ENCODE measurements around the gene THRB.

Gene THRB

GRCh38 chr3:24382647-24383046 is 112.0 kb downstream of the THRB start:
- DNase-seq = no peak

- no peak for DNase-seq
Measured at GRCh38 chr3:24379936-24380335, 114.7 kb downstream of the THRB start.

GRCh38 chr3:24378313-24378712 is 116.3 kb downstream of the THRB start:
- DNase-seq = no peak

GRCh38 chr3:24377218-24377993 is 117.2 kb downstream of the THRB start:
- no peak for DNase-seq

DNA sequence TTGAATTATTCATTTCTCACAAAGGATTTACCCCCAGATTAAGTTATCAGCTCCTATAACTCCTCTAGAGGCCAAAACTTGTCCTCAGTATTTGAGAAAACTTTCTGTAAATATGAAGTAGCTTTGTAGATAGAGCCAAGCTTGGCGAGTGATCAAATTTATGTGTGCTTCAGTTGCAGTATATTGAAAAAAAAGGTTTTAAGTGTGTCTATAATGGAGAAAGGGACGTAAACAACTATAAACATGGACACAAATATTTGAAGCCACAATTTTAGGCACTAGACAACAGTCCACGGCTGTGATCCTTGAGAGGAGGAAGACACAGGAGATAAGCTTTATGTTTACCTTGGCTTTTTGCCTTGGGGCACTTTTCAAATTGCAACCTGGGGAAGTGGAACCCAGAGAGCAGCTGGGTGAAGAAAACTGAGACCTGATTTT is 118.7 kb downstream of the THRB start:
- DNase-seq = no peak

DNA sequence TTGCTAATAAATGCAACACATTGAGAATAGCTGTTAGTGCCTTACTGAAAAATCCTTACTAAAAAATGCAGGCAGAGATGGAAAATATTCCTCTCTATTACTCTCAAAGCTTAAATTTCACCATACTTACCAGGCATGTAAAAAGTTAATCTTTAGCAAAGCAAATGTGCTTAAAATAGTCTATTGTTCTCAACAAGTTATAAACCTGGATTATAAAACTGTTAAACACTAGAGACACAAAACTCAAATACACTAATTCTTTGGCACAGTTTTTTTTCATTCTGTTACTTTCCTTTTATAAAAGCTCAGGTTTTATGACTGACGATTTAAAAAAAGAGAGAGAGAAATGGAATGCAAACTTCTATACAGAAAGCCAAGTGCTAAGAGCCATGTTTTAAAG is 119.8 kb downstream of the THRB start:
- DNase-seq = no peak

DNA sequence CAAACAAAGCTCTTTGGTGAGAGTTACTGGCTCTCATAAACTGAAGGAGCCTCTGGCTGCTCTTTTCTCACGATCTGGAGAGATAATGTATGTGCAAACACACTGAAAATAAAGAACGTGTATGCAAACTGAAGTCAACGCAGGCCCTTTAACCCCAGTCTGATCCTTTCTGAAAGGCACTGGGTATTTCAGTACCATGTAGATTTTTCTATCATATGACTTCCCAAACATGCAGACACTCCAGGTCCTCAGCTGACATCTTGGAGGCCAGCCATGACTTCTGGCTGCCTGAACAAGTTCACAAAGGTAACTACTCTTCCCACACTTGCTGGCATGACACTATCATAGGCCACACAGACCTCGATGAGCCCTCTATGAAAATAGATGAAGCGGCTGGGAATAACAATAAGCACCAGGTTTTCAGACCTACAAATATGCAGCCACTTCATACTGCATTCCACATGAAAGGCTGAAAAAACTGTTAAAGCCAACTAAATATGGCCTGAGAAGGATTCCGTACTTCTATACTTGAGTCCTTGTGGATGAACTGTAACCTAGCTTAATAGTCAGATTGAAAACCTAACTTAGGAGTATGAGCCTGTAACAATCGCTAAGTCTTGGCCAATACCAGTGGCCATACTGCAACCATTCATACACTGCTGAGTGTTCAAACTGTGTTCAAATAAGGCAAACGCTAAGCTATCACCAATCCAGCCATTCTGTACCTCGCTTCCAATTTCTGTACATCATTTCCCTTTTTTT is 121.3 kb downstream of the THRB start:
- DNase-seq = no peak

DNA sequence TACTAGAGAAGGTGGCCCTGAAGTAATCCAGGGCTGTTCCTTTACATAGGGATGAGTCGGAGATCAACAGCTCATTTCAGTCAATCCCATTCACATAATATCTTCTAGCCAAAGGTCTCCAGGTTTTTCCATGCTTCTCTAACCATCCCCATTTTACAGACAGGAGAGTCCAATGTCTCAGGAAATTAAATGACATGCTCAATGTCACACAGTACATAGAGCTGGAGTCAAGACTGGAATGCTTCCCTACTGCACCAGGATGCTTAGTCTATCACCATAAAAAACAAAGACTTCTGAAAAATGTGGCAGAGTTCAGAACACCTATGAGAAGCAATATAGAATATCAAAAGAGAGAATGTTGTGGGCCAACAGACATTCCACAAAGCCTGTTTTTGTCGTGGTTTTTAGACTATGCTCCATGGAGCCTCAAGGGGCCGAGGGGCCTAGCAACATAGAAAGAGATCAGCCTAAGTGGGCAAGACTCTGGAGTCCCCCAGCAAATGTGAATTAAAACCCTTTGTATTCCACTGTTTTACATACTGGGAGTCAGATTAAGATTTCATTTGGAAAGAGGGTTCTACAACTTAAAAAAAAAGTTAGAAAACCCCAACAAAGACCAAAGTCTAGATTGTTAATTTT is 122.0 kb downstream of the THRB start:
- no peak for DNase-seq

- no peak for DNase-seq
Measured at GRCh38 chr3:24370352-24371090, 124.1 kb downstream of the THRB start.

DNA sequence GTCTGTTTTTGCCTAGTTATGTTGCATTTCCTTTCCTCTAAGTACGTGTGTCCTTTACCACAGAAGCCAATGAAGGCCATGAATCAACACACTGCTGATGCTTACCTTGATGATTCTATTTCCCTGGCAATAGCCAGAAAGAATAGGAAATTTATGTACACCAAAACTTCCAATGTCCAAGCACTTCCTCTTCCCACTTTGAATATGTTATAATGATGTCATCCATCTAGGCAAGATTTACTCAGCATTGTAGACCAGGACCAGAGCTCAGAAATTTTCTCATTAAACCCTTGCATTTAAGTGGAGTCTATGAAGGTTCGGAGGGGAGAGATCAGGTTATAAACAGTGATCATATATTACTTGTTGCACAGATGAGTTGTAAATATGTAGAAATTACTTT is 126.0 kb downstream of the THRB start:
- DNase-seq = no peak

DNA sequence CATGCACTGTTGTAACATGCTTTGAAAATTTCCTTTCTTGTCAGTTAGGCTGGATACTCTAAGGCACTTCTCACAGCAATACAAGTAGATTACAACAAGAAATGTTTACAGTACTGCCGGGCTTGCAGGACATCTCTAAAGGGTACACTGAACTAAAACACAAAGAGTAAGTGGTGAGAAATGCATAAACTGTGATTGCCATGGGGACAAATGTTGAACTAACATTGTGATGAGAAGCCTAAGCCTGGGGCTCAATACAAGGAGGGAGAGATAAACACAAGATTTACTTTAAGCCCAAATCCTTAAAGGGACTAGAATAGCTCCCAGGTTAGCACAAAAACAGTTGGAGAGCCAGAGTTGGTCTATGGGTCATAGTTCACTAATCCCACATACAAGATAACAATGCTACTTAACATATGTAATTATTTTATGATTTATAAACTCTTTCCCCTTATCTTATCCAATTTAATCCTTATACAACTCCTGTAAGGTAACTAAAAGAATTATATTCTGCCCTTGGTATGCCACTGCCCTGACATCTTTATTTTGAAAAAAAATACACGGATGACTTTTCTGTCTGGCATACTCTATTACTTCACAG is 126.9 kb downstream of the THRB start:
- no peak for DNase-seq

GRCh38 chr3:24367216-24367615 is 127.4 kb downstream of the THRB start:
- DNase-seq = no peak

DNA sequence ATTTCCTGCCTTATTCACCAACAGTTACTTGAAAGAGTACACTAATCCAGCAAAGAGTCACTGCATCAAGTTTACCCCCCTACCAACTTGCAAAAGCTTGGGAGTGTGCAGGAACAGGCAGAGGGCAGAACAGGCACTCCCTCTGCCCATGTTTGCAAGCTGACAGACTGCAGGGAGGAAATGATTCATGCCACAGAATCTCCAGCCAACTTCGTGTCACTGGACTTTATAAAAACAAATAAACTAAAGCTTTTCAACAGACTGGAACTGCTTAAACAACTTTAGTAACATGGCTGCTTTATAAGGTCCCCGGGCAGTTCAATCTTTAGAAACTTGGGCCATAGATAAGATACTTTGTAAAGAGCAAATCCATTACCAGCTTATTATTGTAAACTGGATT is 129.5 kb downstream of the THRB start:
- DNase-seq = peak in 1 of 56 donors; percentile 11

DNA sequence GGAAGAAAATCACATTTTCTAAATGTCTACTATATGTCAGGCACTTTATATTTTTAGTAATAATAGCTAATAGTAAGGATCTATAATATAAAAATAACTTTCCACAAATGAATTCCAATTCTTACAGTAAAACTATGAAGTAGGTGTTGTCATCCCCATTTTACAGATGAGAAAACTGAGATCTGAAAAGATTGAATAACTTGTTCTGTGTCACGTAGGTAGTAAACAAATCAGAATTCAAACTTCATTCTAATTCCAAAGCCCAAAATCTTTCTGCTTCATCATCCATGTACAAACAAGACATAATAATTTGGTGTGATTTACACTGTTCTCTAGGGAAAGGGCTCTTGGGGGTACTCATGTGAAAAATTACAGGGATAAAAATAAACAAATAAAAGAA is 130.3 kb downstream of the THRB start:
- DNase-seq = no peak

DNA sequence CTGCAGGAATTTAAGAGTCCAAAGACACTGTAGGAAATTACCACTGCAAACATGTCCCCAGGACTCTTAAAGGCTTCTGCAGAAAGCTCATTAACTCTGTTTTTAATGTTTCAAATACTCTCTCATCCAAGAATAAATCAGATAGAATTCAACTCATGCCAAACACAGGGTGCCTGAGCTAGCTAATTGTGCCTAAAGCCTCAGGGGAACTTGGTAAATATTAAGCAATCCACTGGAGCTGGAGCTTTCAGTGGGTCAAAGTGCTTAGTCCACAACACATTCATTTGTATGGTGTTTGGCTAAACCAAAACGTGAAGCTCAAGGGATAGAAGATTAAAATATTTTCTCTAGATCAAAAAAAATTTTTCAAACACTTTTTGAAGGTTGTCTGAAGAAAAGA is 131.4 kb downstream of the THRB start:
- peak in 1 of 56 donors; percentile 3 for DNase-seq

GRCh38 chr3:24361623-24362022 is 133.0 kb downstream of the THRB start:
- DNase-seq = no peak

- no peak for DNase-seq
Measured at GRCh38 chr3:24360957-24361356, 133.7 kb downstream of the THRB start.

DNA sequence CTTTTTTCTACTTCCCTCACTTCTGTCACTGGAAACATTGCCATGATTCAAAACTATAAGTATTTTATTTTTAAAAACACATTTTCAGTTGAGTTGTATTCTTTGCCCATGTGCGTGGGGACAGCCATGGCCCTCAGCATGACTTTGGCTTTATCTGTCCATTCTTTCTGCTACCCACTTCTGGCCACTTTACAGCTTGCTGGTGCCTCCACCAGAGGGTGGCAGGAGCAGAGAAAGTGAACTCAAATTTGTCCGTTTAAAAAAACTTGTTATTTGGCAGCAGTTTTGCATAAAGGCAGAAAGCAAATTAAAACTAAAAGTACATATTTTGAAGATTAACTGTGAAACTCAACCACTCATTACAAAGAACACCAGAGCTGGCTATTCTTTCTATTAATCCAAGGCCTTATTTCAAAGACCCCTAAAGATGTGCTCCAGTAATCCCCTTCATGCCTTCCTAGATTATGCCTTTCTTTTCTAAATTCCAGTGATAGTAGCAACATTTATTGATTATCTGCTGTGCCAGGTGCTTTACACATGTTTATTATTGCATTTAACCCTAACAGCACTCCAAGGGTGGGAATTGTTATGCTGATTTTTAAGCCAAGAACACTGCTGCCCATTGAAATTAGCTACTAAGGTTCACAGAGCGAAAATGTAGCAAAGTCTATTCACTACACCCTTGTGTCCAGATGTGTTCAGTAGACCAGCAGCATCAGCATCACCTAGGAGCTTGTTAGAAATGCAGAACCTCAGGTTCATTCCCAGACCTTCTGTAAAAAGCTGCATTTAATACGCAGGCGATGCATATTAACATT is 134.8 kb downstream of the THRB start:
- no peak for DNase-seq

DNA sequence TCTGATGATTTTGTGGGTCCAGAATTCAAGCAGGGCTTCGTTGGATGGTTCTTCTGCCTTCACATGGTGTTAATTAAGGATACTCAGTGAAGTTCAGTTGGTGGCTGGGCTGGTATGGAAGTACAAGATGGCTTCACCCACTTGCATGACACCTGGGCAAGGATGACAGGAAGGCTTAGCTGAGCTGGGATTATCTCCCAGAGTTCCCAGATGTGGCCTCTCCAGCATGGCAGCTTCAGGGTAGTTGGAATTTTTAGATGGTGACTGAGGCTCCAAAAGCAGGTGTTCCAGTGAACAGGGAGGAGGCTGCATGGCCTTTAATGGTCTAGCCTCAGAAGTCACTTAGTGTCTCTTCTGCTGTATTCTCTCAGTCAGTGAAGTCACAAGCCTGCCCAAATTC is 135.5 kb downstream of the THRB start:
- DNase-seq = no peak

GRCh38 chr3:24357635-24358034 is 137.0 kb downstream of the THRB start:
- DNase-seq = no peak

All from amygdala (tissue), 56 donors.